K562 (cell line): ENCODE data around the gene DXO. TPM values are rescaled to one million over a fixed set of nuclear protein-coding genes. Genes with fewer than 3 reads are reported as not detected.

Source experiments
- ATAC-seq: fragments of 200-7000 bp; cut with Tn5 transposase; 3 replicates; pipeline ENCODE4 v1.9.1; 2020; ENCODE audit warnings: moderate library complexity
- BruUV-seq: library from RNA; stranded (reverse); fragments of 400-500 nt; replicated peaks from 2 replicates; lab custom pipeline; 2021; lab: Mats Ljungman, UMichigan
- CTCF ChIA-PET: fragments of 300-600 bp; formaldehyde crosslinking; extraction: SDS; loops from one replicate; lab custom pipeline; 2021; ENCODE audit warnings: low intra/inter-chr PET ratio; lab: Yijun Ruan, JAX
- POLR2A ChIA-PET: fragments of 300-600, 350-650 bp; sonication (Branson Sonifier 250); formaldehyde crosslinking; extraction: SDS; loops from one replicate; lab custom pipeline; 2021; ENCODE audit warnings: antibody characterized with exemption, inconsistent platforms; lab: Yijun Ruan, JAX
- DNase-seq, 4 experiments: peaks; one replicate each; pipeline versions ENCODE4 v3.0.0 to v3.0.0-alpha.2; 2011 to 2018; ENCODE audit warnings: low spot score in 3 of 4, mixed read lengths in 3 of 4; ENCODE audit errors: extremely low read depth in 1 of 4
- FAIRE-seq: peaks from 2 replicates; lab custom pipeline; 2011; peaks lifted over from hg19 to GRCh38; lab: Jason Lieb, UNC
- H2AFZ ChIP-seq: 2 replicates; pipeline ENCODE4 v1.6.0; 2011; ENCODE audit warnings: low read depth, low read length, control low read depth, inconsistent platforms
- H3K27ac ChIP-seq: fragments of 200-600 bp; 3 replicates; pipeline ENCODE4 v1.8.0; 2011; ENCODE audit warnings: low read depth, mild to moderate bottlenecking, control low read depth, inconsistent platforms, low read length, moderate library complexity, mixed read lengths; ENCODE audit errors: extremely low read depth
- H3K27me3 ChIP-seq, 2 experiments: fragments of 300-600 bp in 1 of 2; 2 replicates in 1 of 2; 3 replicates in 1 of 2; pipeline versions ENCODE4 v1.6.0 to v1.8.0; 2011; ENCODE audit warnings: inconsistent platforms in 2 of 2, low read length in 2 of 2, mild to moderate bottlenecking in 1 of 2, mixed read lengths in 1 of 2, moderate library complexity in 1 of 2; ENCODE audit not compliant: control insufficient read depth in 2 of 2, insufficient read depth in 2 of 2
- H3K36me3 ChIP-seq: fragments of 300-600 bp; 3 replicates; pipeline ENCODE4 v1.8.0; 2011; ENCODE audit warnings: mild to moderate bottlenecking, low read length, inconsistent platforms; ENCODE audit not compliant: control insufficient read depth, insufficient read depth
- H3K4me1 ChIP-seq, 2 experiments: fragments of 200-600 bp in 1 of 2; replicated peaks in 1 of 2; 2 replicates in 1 of 2; 3 replicates in 1 of 2; pipeline versions ENCODE4 v1.5.1 to v1.8.0; 2011; ENCODE audit warnings: inconsistent platforms in 2 of 2, low read length in 2 of 2, mild to moderate bottlenecking in 1 of 2, mixed read lengths in 1 of 2, moderate library complexity in 1 of 2; ENCODE audit not compliant: control insufficient read depth in 2 of 2, insufficient read depth in 2 of 2
- H3K4me2 ChIP-seq: 2 replicates; pipeline ENCODE4 v1.6.1; 2011; ENCODE audit warnings: low read length, control low read depth, inconsistent platforms, mixed read lengths; ENCODE audit not compliant: insufficient read depth
- H3K4me3 ChIP-seq: fragments of 200-600 bp; sonication (generic), shearing (Covaris generic); 2 replicates; pipeline ENCODE4 v1.5.1; 2016; ENCODE audit warnings: control low read depth, inconsistent platforms
- H3K79me2 ChIP-seq: fragments of 200-600 bp; 3 replicates; pipeline ENCODE4 v1.8.0; 2011; ENCODE audit warnings: low read length, inconsistent platforms; ENCODE audit not compliant: control insufficient read depth, insufficient read depth
- H3K9ac ChIP-seq, 2 experiments: 2 replicates each; pipeline versions ENCODE4 v1.6.0 to v1.6.1; 2011; ENCODE audit warnings: low read depth in 2 of 2, low read length in 2 of 2, control low read depth in 1 of 2, inconsistent platforms in 1 of 2, mild to moderate bottlenecking in 1 of 2, mixed read lengths in 1 of 2; ENCODE audit not compliant: insufficient read depth in 1 of 2
- H3K9me1 ChIP-seq: one replicate; pipeline ENCODE4 v1.6.0; 2011; ENCODE audit warnings: inconsistent platforms, mild to moderate bottlenecking, low read length, moderate library complexity; ENCODE audit not compliant: control insufficient read depth, insufficient read depth
- H3K9me3 ChIP-seq: replicated peaks from 2 replicates; pipeline ENCODE4 v1.5.1; 2011; ENCODE audit warnings: low read depth, low read length, inconsistent platforms; ENCODE audit not compliant: control insufficient read depth, insufficient read depth
- H4K20me1 ChIP-seq: replicated peaks from 2 replicates; pipeline ENCODE4 v1.6.1; 2011; ENCODE audit warnings: low read length, inconsistent platforms, mixed read lengths; ENCODE audit not compliant: control insufficient read depth, insufficient read depth
- ATF3 ChIP-seq, 2 experiments: fragments of 450-650 bp in 1 of 2; sonication (generic) in 1 of 2; formaldehyde crosslinking in 1 of 2; IDR thresholded peaks in 1 of 2; conservative IDR thresholded peaks in 1 of 2; 2 replicates each; pipeline versions ENCODE4 v1.6.1 to v1.8.1; 2016 to 2023; ENCODE audit warnings: mild to moderate bottlenecking in 2 of 2, moderate library complexity in 2 of 2, inconsistent platforms in 1 of 2, missing genetic modification reagents in 1 of 2
- HMBOX1 ChIP-seq: sonication (generic); IDR thresholded peaks from 2 replicates; pipeline ENCODE4 v1.6.1; 2016
- HNRNPH1 ChIP-seq: fragments of 200-400 bp; formaldehyde crosslinking; optimal IDR thresholded peaks from 2 replicates; pipeline ENCODE3; 2017; ENCODE audit warnings: low read depth, mild to moderate bottlenecking, low read length, moderate library complexity
- LARP7 ChIP-seq: fragments of 450-650 bp; IDR thresholded peaks from 2 replicates; pipeline ENCODE4 v1.6.1; 2016
- MAZ ChIP-seq, 2 experiments: fragments of 450-650 bp in 1 of 2; sonication (generic) in 1 of 2; formaldehyde crosslinking; IDR thresholded peaks in 1 of 2; conservative IDR thresholded peaks in 1 of 2; 2 replicates each; pipeline versions ENCODE4 v1.4.0 to v1.5.0; 2020; ENCODE audit warnings: mild to moderate bottlenecking in 1 of 2, missing genetic modification reagents in 1 of 2
- RAD21 ChIP-seq, 2 experiments: fragments of 250-450 bp in 1 of 2; fragments of 450-650 bp in 1 of 2; sonication (Bioruptor Pico) in 1 of 2; formaldehyde crosslinking in 1 of 2; IDR thresholded peaks in 1 of 2; conservative IDR thresholded peaks in 1 of 2; 2 replicates each; pipeline versions ENCODE4 v1.4.0 to v1.8.0; 2020 to 2022; ENCODE audit warnings: mild to moderate bottlenecking in 2 of 2, moderate library complexity in 1 of 2
- RCOR1 ChIP-seq, 2 experiments: IDR thresholded peaks; 2 replicates each; pipeline ENCODE4 v1.6.1; 2012; ENCODE audit warnings: low read depth in 2 of 2, low read length in 2 of 2, borderline replicate concordance in 1 of 2, improper control_type of control experiment in 1 of 2
- SMAD2 ChIP-seq: fragments of 150-350 bp; IDR thresholded peaks from 2 replicates; pipeline ENCODE4 v1.6.1; 2014; ENCODE audit warnings: low read depth, mild to moderate bottlenecking, low read length
- SREBF1 ChIP-seq: fragments of 150-350 bp; IDR thresholded peaks from 2 replicates; pipeline ENCODE4 v1.6.1; 2014; ENCODE audit warnings: antibody characterized with exemption, low read depth, low read length, borderline replicate concordance
- ZBTB5 ChIP-seq: fragments of 450-650 bp; IDR thresholded peaks from 2 replicates; pipeline ENCODE4 v1.6.1; 2017; ENCODE audit warnings: antibody characterized with exemption
- ZHX1 ChIP-seq: fragments of 150-350 bp; conservative IDR thresholded peaks from 2 replicates; pipeline ENCODE4 v1.6.1; 2014; ENCODE audit warnings: low read length
- ZKSCAN1 ChIP-seq: fragments of 150-350 bp; IDR thresholded peaks from 2 replicates; pipeline ENCODE4 v1.6.1; 2016; ENCODE audit warnings: low read depth, low read length
- ZNF184 ChIP-seq: sonication (generic); formaldehyde crosslinking; IDR thresholded peaks from 2 replicates; pipeline ENCODE4 v1.5.0; 2020; ENCODE audit warnings: missing genetic modification reagents
- ZNF354B ChIP-seq: fragments of 250-450 bp; sonication (Bioruptor Pico); IDR thresholded peaks from 2 replicates; pipeline ENCODE4 v1.4.0; 2020
- WGBS: fragments of 100-300 bp; shearing (Covaris generic); methylation state at CpG from one replicate; pipeline ENCODE4 v1.1.6; 2016; ENCODE audit warnings: low coverage, mixed read lengths; ENCODE audit not compliant: insufficient coverage; ENCODE audit errors: missing lambda C conversion rate; 5-methylcytosine and 5-hydroxymethylcytosine counted together
- in situ Hi-C: fragments of 300-500 bp; cut with MboI; formaldehyde crosslinking; loops from 4 replicates; pipeline ENCODE4 v1.15.0; 2018; ENCODE audit warnings: inconsistent platforms, mixed read lengths
- intact Hi-C: fragments of 100-400 bp; cut with micrococcal nuclease; formaldehyde crosslinking; loops from 2 replicates; pipeline ENCODE4 v1.14.2; 2022
- polyA plus RNA-seq, 8 experiments: library from polyadenylated mRNA; depleted of rRNA in 4 of 8; stranded (reverse) in 5 of 8; unstranded in 3 of 8; fragments of >200 nt; fragmentation: Nextera tagmentation in 2 of 8; fragmentation: Illumina TruSeq in 1 of 8; extraction: Ambion mirVana in 2 of 8; extraction: Trizol in 1 of 8; gene quantifications; 2 replicates each; pipeline versions ENCODE4 v1.2.1 to v1.2.3, GENCODE V29; 2011 to 2014; ENCODE audit warnings: inconsistent platforms in 1 of 8, missing spikeins in 1 of 8
- total RNA-seq, 7 experiments: library from RNA; depleted of rRNA in 6 of 7; stranded (reverse); fragments of >200 nt in 6 of 7; fragmentation: Illumina TruSeq in 2 of 7; extraction: Trizol in 2 of 7; gene quantifications; 2 replicates each; pipeline versions ENCODE4 v1.2.1 to v1.2.3, GENCODE V29; 2011 to 2021; ENCODE audit warnings: low replicate concordance in 1 of 7

Gene DXO
- total and polyA plus RNA-seq, 9 of the 15 experiments (the other 6 are each of a cell fraction or from before 2014, with no cell fraction given) = 6.4 to 35.1 (median 19.4) TPM

GRCh38 chr6:31952140-31952805, 19.7 kb downstream of the DXO start:
- Histone ChIP-seq H3K36me3 (peaks cover 59% of the 10 kb centered on the region), H3K27ac (0 out of 3 replicates have a peak overlapping the region, but pooled peaks have one; percentile 4), H3K4me2 (no peak overlapping the region), H3K4me3 (no peak overlapping the region), H3K9ac (no peak overlapping the region), H3K9me3 (no peaks in the 10 kb centered on the region), H3K9me1 (peaks cover 7% of the 10 kb centered on the region), H3K27me3 (no peaks in the 10 kb centered on the region; a peak in 1 of 5 replicates), H3K79me2 (peaks cover 8% of the 10 kb centered on the region), H2AFZ (no peak overlapping the region), H3K4me1 (peaks cover 17 to 24% of the 10 kb centered on the region in 2 experiments), H4K20me1 (no peaks in the 10 kb centered on the region)
- POLR2A ChIA-PET = interaction anchor here (0.5 to 2.4 kb wide), 21 partner anchors 10 to 274 kb away, joined by 3 to 10 read pairs (median 4); partner anchors contain the start of genes DXO, EHMT2, HSPA1B and NEU1
- CTCF ChIA-PET = interaction anchor here (0.6 to 1.8 kb wide), 3 partner anchors 84 to 406 kb away, joined by 3 to 8 read pairs (median 3); partner anchors contain the start of gene LY6G5C
- DNase-seq = peak; percentile 71 to 78 (median 73)
- FAIRE-seq = peak; percentile 80
- WGBS = 46% methylated on average over 5 of the region's 5 CpGs
- intact Hi-C loops (no loop called here), in situ Hi-C loops (loop anchor here (10.0 kb wide), 1 partner anchor 93 kb away; no protein-coding TSS in a partner anchor)
- no TSS peak for BruUV-seq
- peak; percentile 86 for ATAC-seq
- no peak for TF ChIP-seq RCOR1 (IDR thresholded peaks at IDR 0.05; ENCODE audit: borderline replicate concordance in 1 of 2, low read depth in 2 of 2, low read length in 2 of 2)
- no peak for TF ChIP-seq HNRNPH1
- TF ChIP-seq HMBOX1 = no peak
- TF ChIP-seq ZHX1 = no peak
- peak in 1 of 2 experiments; percentile 59; a peak in 2 of 4 replicates for TF ChIP-seq MAZ (CRISPR knock-in tag; conservative IDR thresholded peaks at IDR 0.05 in 1 of 2, IDR thresholded peaks at IDR 0.05 in 1 of 2)
- TF ChIP-seq LARP7 = no peak
- 0 out of 2 replicates have a peak, but pooled peaks have one; percentile 18 for TF ChIP-seq SREBF1
- no peak for TF ChIP-seq ZBTB5
- TF ChIP-seq ZNF184 (CRISPR knock-in tag) = no peak
- TF ChIP-seq RAD21 (CRISPR knock-in tag; conservative IDR thresholded peaks at IDR 0.05 in 1 of 2, IDR thresholded peaks at IDR 0.05 in 1 of 2) = peak; percentile 68 to 85
- no peak for TF ChIP-seq ZNF354B (CRISPR knock-in tag)
- TF ChIP-seq ATF3 (IDR thresholded peaks at IDR 0.05) = no peak
- no peak for TF ChIP-seq ATF3 (CRISPR knock-in tag; conservative IDR thresholded peaks at IDR 0.05)
- TF ChIP-seq ZKSCAN1 = no peak
- no peak for TF ChIP-seq SMAD2
